Fibroblast of the conjunctiva (primary cell): ENCODE measurements around the gene TBC1D14.

ENCODE experiments used
- DNase-seq: peaks from one replicate; pipeline ENCODE4 v3.0.0-alpha.2; 2010; ENCODE audit warnings: low read depth

TBC1D14 gene

GRCh38 chr4:6909113-6909969 lies at the start of gene TBC1D14:
Gene TBC1D14 (plus strand): TSS chr4:6909826. CDS start chr4:6923390, 13,564 bp downstream.
- peak; percentile 59 for DNase-seq

DNA sequence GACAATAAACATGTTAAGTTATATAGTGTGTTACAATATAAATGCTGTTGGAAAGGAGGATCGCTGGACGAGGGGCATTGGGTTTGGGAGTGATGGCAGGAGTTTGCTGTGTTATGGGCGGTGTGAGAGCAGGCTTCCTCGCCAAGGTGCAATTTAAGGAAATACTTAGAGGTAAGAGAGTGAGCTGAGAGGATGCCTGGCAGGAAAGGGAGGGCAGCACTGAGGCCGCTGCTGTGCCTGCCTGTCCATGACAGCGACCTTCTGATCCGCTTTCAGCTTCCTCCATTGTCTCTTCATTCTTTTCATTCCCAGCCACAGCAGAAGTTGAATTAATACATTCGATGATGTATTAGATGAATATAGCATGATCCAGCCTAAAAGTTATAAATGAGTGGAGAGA lies 41.2 kb upstream of the TBC1D14 start:
- no peak for DNase-seq

GRCh38 chr4:6869944-6870343 lies 39.7 kb upstream of the TBC1D14 start:
- DNase-seq, result no peak

DNA sequence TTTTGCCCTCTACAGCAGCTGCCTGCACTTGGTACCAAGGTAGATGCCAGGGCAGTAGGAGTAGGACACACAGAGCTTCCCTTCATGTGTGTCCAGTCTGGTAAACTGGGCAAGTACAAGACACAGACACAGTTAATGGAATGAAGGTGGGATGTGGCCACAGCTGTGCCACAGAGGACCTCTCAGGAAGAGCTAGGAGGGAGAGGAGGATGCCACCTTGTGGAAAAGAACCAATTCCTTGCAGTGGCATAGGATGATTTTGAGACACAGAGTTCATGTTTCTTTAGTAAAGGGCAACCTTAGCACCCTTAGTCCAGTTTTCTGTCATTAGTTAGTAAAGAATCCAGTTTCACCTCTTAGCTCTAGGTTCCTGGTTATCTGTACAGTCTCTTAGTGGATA lies 36.3 kb upstream of the TBC1D14 start:
- DNase-seq, result no peak

DNA sequence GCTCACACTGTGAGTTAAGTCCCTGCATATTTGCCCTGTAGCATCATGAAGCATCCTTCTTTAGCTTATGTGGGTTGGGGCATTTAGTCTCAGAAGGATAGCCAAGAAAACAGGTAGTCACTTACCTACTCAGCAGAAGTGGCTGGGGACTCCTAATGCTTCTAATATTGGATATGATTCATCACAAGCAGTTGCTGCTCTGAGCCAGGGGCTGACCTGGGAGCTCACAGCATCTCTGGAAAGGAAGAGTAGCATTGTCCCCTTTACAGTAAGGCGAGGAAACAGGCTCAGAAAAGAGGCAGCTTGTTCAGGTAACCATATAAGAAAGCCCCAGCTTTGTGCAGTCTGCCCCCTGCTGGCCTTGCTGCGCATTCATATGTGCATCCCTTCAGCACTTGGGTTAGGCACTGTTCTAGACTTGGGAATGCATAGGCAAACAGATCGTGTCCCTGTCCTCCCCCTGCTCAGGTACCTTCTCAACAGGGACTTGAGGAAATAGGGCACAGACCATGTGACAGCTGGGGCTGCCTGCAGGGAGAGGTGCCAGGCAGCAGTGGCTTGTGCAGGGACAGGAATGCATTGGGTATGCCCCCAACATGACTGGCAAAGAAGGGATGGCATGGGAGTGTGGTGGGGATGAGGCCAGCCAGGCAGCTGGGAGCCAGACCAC lies 35.7 kb upstream of the TBC1D14 start:
- DNase-seq, result no peak

DNA sequence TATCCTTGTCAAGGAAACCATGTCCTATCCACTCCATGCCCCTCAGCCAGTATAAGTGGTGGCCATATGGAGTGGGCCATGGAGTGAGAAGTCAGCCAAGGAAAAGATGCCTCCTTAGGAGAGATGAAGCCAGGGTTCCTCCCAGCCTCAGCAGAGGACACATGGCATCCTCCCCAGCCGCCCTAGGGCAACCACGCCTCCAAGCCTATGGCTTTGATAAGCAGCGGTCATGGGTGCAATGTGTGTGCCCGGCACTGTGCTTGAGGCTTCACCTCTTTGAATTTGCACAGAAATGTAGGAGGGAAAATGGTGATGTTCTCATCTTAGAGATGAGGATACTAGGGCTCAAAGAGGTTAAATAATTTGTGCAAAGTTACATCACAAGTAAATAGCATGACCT lies 34.6 kb upstream of the TBC1D14 start:
- DNase-seq, result no peak

GRCh38 chr4:6875431-6875831 lies 34.2 kb upstream of the TBC1D14 start:
- DNase-seq, result no peak

DNA sequence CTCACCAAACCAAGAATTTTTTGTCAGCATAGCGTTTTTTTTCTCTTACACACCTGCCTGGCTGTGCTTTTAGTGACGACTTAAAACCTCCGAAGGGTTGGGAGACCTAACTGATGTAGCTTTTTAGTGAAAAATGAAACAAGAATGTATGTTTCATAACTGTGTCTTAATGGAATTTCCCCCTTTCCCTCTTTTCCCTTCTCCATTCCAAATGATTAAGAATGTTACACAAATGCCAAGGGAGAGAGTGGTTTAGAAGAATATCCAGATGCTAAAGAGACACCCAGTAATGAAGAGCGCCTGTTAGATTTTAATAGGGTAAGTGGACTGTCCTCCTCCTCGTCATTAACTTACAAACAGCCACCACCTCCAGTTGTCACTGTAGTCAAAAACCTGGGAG lies 33.2 kb upstream of the TBC1D14 start:
- no peak for DNase-seq

- DNase-seq, result no peak
Measured at GRCh38 chr4:6877067-6877466, 32.6 kb upstream of the TBC1D14 start.

- DNase-seq, result no peak
Measured at GRCh38 chr4:6878451-6879059, 31.1 kb upstream of the TBC1D14 start.

DNA sequence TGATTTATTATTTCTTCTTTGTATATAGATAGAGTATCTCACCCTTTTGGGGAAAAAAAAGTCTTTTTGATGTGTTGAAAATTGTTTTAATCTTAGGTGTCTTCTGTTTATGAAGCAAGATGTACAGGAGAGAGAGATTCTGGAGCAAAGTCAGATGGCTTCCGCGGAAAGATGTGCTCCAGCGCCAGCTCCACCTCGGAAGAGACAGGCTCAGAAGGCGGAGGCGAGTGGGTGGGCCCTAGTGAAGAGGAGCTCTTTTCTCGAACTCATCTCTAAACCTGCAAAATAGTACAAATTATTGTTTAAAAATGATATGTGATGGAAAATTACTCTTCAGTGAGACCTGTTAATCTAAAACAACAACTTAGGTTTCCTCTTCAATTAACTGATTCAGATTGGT lies 28.9 kb upstream of the TBC1D14 start:
- no peak for DNase-seq

DNA sequence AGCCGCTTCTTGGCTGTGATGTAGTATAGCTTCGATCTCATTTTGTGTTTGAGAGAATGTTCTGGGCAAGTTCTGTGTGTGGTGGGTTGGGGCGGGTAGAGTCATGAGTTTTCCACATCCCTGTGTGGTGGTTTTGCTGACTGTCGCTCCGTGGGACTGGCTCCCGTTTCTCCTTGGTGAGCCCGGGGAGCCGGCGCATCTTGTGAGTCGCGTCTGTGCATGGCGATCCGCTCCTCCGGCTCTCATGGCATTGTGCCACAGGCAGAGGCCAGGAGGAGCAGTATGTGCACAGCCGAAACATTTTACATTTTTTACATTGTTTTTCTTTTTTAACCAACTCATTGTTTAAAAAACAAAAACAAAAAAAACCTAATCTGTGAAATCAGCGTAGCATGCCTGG lies 27.7 kb upstream of the TBC1D14 start:
- DNase-seq, result no peak

- no peak for DNase-seq
Measured at GRCh38 chr4:6884341-6884870, 25.2 kb upstream of the TBC1D14 start.

DNA sequence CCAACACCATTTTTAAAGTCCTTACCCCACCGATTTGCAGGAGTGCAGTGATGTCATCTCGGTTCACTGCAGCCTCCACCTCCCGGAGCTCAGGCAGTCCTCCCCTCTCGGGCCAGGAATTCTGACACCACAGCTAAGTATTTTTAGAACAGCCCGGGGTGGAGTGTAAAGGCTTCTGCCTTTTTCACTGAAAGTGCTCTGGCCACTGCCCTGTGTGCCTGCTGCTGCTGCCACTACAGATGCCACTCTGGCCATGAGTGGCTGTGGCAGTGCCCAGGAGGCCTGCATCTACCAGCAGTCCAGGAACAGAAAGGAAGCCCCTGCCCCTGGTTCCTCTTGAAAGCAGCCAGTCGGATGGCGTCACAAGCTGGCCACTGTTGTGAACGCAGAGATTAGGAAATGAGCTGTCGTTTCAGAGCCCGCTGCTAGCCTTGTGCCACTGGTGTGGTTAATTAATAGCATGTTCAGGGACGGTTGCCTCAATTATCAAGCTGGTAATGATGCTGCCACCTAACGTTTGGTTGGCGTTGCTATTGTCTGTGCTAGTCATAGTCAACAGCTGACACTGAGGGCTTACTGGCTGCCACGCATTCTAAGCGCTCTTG lies 23.6 kb upstream of the TBC1D14 start:
- DNase-seq, result no peak

DNA sequence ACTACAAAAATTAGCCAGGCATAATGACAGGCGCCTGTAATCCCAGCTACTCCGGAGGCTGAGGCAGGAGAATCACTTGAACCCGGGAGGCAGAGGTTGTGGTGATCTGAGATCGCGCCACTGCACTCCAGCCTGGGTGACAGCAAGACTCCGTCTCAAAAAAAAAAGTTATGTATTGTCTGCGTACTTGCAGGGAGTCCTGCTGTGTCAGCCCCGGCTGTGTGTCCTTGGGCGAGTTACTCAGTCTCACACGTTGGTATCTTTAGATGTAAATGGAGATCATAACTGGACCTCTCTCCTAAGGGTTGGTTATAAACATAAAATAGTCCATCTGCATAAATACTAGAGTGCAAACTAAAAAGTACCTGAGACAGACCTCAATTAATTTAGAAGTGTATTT lies 22.7 kb upstream of the TBC1D14 start:
- no peak for DNase-seq

DNA sequence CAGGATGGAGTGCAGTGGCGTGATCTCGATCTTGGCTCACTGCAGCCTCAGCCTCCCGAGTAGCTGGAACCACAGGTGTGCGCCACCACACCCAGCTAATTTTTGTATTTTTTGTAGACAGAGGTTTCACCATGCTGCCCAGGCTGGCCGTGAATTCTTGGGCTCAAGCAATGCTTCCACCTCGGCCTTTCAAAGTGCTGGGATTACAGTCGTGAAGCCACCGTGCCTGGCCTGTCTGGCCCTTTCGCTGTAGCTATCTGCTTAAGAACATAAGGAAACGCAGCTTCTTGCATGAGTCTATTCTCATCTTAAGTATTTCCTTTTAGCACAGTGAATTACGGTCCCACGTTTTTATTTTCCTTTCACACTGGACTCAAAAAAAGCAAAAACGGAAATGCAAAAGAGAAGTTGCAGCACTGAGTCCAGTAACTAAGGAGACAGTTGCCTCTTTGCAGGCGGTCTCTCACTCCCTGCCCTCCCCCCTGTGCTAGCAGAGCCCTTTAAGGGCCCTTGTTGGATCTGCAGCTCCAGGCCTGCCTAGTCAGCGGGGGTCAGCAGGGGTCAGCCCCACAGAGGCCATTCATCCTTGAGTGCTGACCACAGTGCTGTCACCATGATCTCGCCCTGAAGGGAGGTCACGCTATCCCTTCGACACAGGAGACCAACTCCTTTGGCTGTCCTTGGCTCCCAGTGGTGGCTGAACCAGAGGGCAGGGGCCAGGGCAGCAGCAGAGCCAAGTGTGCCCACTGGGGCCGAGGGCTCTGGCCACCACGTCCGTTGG lies 21.8 kb upstream of the TBC1D14 start:
- DNase-seq, result no peak

DNA sequence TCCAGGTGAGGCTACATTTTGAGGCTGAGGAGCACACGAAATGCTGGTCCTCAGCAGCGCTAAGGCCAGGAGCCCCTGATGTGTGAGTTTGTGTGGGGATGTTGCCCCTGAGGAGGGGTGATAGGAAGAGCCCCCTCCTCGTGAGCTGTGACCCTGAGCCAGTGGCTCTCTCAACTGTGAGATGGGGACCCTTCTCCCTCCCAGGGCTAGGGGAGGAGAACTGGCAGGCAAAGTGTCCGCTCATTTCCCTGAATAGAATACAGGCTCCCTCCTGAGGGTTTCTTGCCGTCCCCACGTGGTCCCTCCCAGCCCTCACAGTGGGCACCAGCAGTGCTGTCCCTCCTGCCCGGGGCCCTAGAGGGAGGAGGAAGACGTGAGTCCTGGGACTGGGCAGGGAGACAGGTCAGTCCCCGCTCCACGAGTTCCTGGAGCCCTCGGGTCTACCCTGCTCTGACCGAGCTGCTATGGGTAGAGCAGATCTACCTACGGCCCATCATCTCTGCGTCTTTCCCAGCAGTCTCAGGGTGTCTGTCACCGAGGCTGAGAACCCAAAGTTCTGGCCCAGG lies 21.0 kb upstream of the TBC1D14 start:
- DNase-seq, result no peak

DNA sequence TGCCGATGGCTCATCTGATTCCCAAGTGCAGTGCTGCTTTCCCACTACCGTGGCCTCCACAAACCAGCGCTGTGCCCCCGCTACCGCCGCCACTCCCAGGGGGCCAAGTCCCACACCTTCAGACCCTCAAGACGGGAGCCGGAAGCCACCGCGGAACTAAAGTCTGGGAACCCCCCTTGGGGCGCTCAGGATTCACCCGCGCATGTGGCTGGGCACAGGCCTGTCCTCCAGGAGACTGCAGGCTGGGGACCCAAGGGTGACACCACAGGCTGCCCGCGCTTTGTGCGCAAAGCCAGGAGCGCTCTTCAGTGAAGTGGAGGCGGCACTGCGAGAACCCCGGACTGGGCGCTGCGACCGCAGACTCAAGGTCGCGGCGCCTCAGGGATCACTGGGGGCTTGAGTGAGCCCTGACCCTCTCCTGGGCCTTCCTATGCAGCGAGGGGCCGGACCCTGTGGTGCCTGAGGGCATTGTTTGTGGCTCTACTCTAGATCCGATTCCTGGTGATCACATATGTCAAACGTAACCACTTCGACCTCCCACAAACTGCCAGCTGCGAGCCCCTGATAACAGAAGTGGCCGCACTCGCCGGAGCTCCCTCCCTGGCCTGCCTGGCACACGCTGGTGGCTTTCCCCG lies 20.4 kb upstream of the TBC1D14 start:
- DNase-seq, result no peak

GRCh38 chr4:6889736-6890324 lies 19.8 kb upstream of the TBC1D14 start:
- DNase-seq, result no peak

DNA sequence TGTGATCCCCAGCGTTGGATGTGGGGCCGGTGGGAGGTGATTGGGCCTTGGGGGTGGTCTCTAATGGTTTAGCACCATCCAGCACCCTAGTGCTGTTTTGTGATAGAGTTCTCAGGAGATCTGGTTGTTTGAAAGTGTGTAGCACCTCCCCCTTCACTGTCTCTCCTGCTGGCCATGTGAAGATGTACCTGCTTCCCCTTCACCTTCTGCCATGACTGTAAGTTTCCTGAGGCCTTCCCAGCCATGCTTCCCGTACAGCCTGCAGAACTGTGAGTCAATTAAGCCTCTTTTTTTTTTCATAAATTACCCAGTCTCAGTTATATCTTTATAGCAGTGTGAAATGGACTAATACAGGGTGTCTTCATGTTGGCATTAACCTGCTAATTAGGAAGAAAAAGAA lies 19.3 kb upstream of the TBC1D14 start:
- DNase-seq, result no peak
